B cell (primary cell): Measurements from ENCODE around the gene MAPK4. TPM values are rescaled to one million over a fixed set of nuclear protein-coding genes. Genes with fewer than 3 reads are reported as not detected.

Source experiments
- ATAC-seq: fragments of 200-7000 bp; cut with Tn5 transposase; one replicate; pipeline ENCODE4 v1.10.0; 2021; ENCODE audit warnings: low read depth, mild to moderate bottlenecking, moderate number of reproducible peaks, moderate library complexity
- CTCF ChIA-PET: fragments of 350-600 bp; sonication (Branson Sonifier 250); formaldehyde crosslinking; loops from one replicate; lab custom pipeline; 2021; ENCODE audit warnings: antibody characterized with exemption, inconsistent platforms; lab: Charles Lee
- POLR2A ChIA-PET: fragments of 350-600 bp; sonication (Branson Sonifier 250); formaldehyde crosslinking; loops from one replicate; lab custom pipeline; 2021; ENCODE audit warnings: antibody characterized with exemption; lab: Charles Lee
- DNase-seq: peaks from one replicate; pipeline ENCODE4 v3.0.0; 2013
- H2AFZ ChIP-seq: 2 replicates; pipeline ENCODE4 v1.6.1; 2012; ENCODE audit warnings: mild to moderate bottlenecking, low read depth, low read length; ENCODE audit not compliant: insufficient read depth, poor library complexity, severe bottlenecking
- H3K27ac ChIP-seq, 2 donors: 1 replicate in 1 of 2; 2 replicates in 1 of 2; pipeline ENCODE4 v1.5.1; 2012 to 2013; ENCODE audit warnings: low read length in 2 of 2, mild to moderate bottlenecking in 2 of 2, moderate library complexity in 1 of 2
- H3K27me3 ChIP-seq, 4 experiments: fragments of 200-600 bp in 1 of 4; sonication (generic) in 1 of 4; replicated peaks in 1 of 4; 1 replicate in 2 of 4; 2 replicates in 2 of 4; pipeline versions ENCODE4 v1.6.1 to v1.7.0; 2013 to 2016; ENCODE audit warnings: low read length in 3 of 4, mild to moderate bottlenecking in 2 of 4, mixed read lengths in 1 of 4, moderate library complexity in 1 of 4; ENCODE audit not compliant: insufficient read depth in 4 of 4, control insufficient read depth in 3 of 4; ENCODE audit errors: control extremely low read depth in 1 of 4
- H3K36me3 ChIP-seq, 2 experiments: replicated peaks in 1 of 2; 1 replicate in 1 of 2; 2 replicates in 1 of 2; pipeline versions ENCODE4 v1.6.1 to v1.7.1; 2013; ENCODE audit warnings: low read length in 1 of 2; ENCODE audit not compliant: insufficient read depth in 2 of 2, control insufficient read depth in 1 of 2; ENCODE audit errors: control extremely low read depth in 1 of 2, extremely low read depth in 1 of 2
- H3K4me1 ChIP-seq, 2 donors: fragments of 200-600 bp in 1 of 2; sonication (generic) in 1 of 2; 1 replicate in 1 of 2; 2 replicates in 1 of 2; pipeline versions ENCODE4 v1.5.1 to v1.6.1; 2013 to 2017; ENCODE audit warnings: low read length in 2 of 2; ENCODE audit not compliant: control insufficient read depth in 2 of 2, insufficient read depth in 2 of 2
- H3K4me2 ChIP-seq: replicated peaks from 2 replicates; pipeline ENCODE3; 2012; ENCODE audit warnings: mild to moderate bottlenecking, low read depth, low read length; ENCODE audit not compliant: poor library complexity, severe bottlenecking
- H3K4me3 ChIP-seq, 5 experiments: fragments of 200-600 bp in 1 of 5; sonication (generic) in 1 of 5; 1 replicate in 3 of 5; 2 replicates in 2 of 5; pipeline versions ENCODE4 v1.5.1 to v1.7.0; 2011 to 2016; ENCODE audit warnings: low read length in 4 of 5, mild to moderate bottlenecking in 4 of 5, low read depth in 2 of 5, control low read depth in 1 of 5, moderate library complexity in 1 of 5; ENCODE audit not compliant: insufficient read depth in 1 of 5; ENCODE audit errors: control extremely low read depth in 1 of 5, extremely low read depth in 1 of 5
- H3K79me2 ChIP-seq: fragments of 200-600 bp; sonication (generic); one replicate; pipeline ENCODE4 v1.6.0; 2016; ENCODE audit warnings: low read length; ENCODE audit not compliant: control insufficient read depth, insufficient read depth
- H3K9ac ChIP-seq: fragments of 200-600 bp; sonication (generic); 2 replicates; pipeline ENCODE4 v1.6.1; 2017; ENCODE audit warnings: mild to moderate bottlenecking, low read length, moderate library complexity
- H3K9me3 ChIP-seq, 3 donors: one replicate each; pipeline versions ENCODE4 v1.6.1 to v1.7.1; 2013; ENCODE audit warnings: low read length in 2 of 3; ENCODE audit not compliant: control insufficient read depth in 2 of 3, insufficient read depth in 1 of 3; ENCODE audit errors: control extremely low read depth in 1 of 3
- H4K20me1 ChIP-seq: 2 replicates; pipeline ENCODE4 v1.6.0; 2012; ENCODE audit warnings: mild to moderate bottlenecking, low read length; ENCODE audit not compliant: insufficient read depth, control insufficient read depth, poor library complexity, severe bottlenecking
- H3K27ac Mint-ChIP-seq: one replicate; pipeline ENCODE4 v1.8.0; 2021; ENCODE audit warnings: mixed read lengths
- H3K27me3 Mint-ChIP-seq: one replicate; pipeline ENCODE4 v1.8.0; 2021; ENCODE audit warnings: mixed read lengths
- H3K4me1 Mint-ChIP-seq: one replicate; pipeline ENCODE4 v1.8.0; 2021; ENCODE audit warnings: mixed read lengths
- H3K4me3 Mint-ChIP-seq: one replicate; pipeline ENCODE4 v1.8.0; 2021; ENCODE audit warnings: mixed read lengths
- H3K9me3 Mint-ChIP-seq: one replicate; pipeline ENCODE4 v1.8.0; 2022; ENCODE audit warnings: mixed read lengths; ENCODE audit not compliant: insufficient read depth
- CTCF ChIP-seq: fragments of 200-600 bp; IDR thresholded peaks from one replicate; pipeline ENCODE4 v1.8.0; 2022; ENCODE audit warnings: antibody characterized with exemption, mild to moderate bottlenecking
- EZH2 ChIP-seq: IDR thresholded peaks from 2 replicates; pipeline ENCODE4 v1.6.1; 2012; ENCODE audit warnings: borderline replicate concordance, low read depth, mild to moderate bottlenecking, moderate library complexity, low read length; ENCODE audit not compliant: insufficient read depth, poor library complexity, severe bottlenecking
- WGBS: methylation state at CpG from one replicate; pipeline ENCODE4 v1.1.5; 2013; ENCODE audit warnings: missing lambda C conversion rate; ENCODE audit not compliant: insufficient coverage; 5-methylcytosine and 5-hydroxymethylcytosine counted together
- intact Hi-C: fragments of 100-400 bp; cut with micrococcal nuclease; formaldehyde crosslinking; loops from one replicate; pipeline ENCODE4 v1.10.0; 2022
- polyA plus RNA-seq: library from polyadenylated mRNA; depleted of rRNA; stranded (reverse); fragments of >200 nt; gene quantifications from 2 replicates; pipeline ENCODE4 v1.2.3, GENCODE V29; 2012
- total RNA-seq, 2 donors: library from RNA; stranded (reverse); fragments of 120-200 nt in 1 of 2; gene quantifications; 1 replicate in 1 of 2; 2 replicates in 1 of 2; pipeline versions ENCODE4 v1.2.3 to v1.2.4, GENCODE V29; 2013 to 2022

Gene MAPK4
- total and polyA plus RNA-seq, 2 donors (not counting 1 experiment from before 2014, with no cell fraction given): not detected

- ChIA-PET CTCF (no interaction called here), POLR2A (no interaction called here)
- Mint-ChIP-seq H3K4me3 (no peak overlapping the region), H3K4me1 (no peaks in the 10 kb centered on the region), H3K9me3 (no peaks in the 10 kb centered on the region), H3K27ac (no peak overlapping the region), H3K27me3 (peaks cover 28% of the 10 kb centered on the region)
- no peaks in the 10 kb centered on the region for H4K20me1 ChIP-seq
- intact Hi-C loops: no loop called here
- DNase-seq (no peak), ATAC-seq (no peak)
- peaks cover 0 to 3% (median 0%) of the 10 kb centered on the region in 4 experiments for H3K27me3 ChIP-seq
- TF ChIP-seq EZH2 (no peak), CTCF (no peak)
- 84% methylated on average over 12 of the region's 16 CpGs for WGBS
- H3K4me1 ChIP-seq: no peaks in the 10 kb centered on the region
- H3K9me3 ChIP-seq: no peaks in the 10 kb centered on the region
- no peak overlapping the region for H3K9ac ChIP-seq
- H3K4me2 ChIP-seq: no peak overlapping the region
- no peak overlapping the region for H2AFZ ChIP-seq
- H3K36me3 ChIP-seq: no peaks in the 10 kb centered on the region
- H3K79me2 ChIP-seq: no peaks in the 10 kb centered on the region
- H3K4me3 ChIP-seq: no peak overlapping the region
- H3K27ac ChIP-seq: no peak overlapping the region
These were observed 68.0 kb downstream of the MAPK4 start for GRCh38 chr18:50627594-50628532.

- no peak for ATAC-seq
These were observed 68.6 kb downstream of the MAPK4 start for GRCh38 chr18:50628533-50628905.

More at GRCh38 chr18:50628533-50628905, 68.6 kb downstream of the MAPK4 start:
- no peak for TF ChIP-seq CTCF
- TF ChIP-seq EZH2: no peak
- peaks cover 0 to 3% (median 0%) of the 10 kb centered on the region in 4 experiments for H3K27me3 ChIP-seq
- no peak overlapping the region for H2AFZ ChIP-seq
- Mint-ChIP-seq H3K9me3 (no peaks in the 10 kb centered on the region), H3K27me3 (peaks cover 23% of the 10 kb centered on the region), H3K4me3 (no peak overlapping the region), H3K27ac (no peak overlapping the region), H3K4me1 (no peaks in the 10 kb centered on the region)
- no peaks in the 10 kb centered on the region for H3K79me2 ChIP-seq
- CTCF ChIA-PET: no interaction called here
- H4K20me1 ChIP-seq: no peaks in the 10 kb centered on the region
- DNase-seq: no peak
- intact Hi-C loops: no loop called here
- H3K36me3 ChIP-seq: no peaks in the 10 kb centered on the region
- WGBS: 83% methylated on average over 1 of the region's 2 CpGs
- no peak overlapping the region for H3K4me2 ChIP-seq
- no peak overlapping the region for H3K27ac ChIP-seq
- H3K4me1 ChIP-seq: no peaks in the 10 kb centered on the region
- POLR2A ChIA-PET: no interaction called here
- no peaks in the 10 kb centered on the region for H3K9me3 ChIP-seq
- no peak overlapping the region for H3K9ac ChIP-seq
- H3K4me3 ChIP-seq: no peak overlapping the region
